ENCODE measurements around the gene ME1. TPM values are rescaled to one million over a fixed set of nuclear protein-coding genes. Genes with fewer than 3 reads are reported as not detected.

ME1 gene
- total RNA-seq, 1 experiment from 2014 or later = 131 TPM

DNA sequence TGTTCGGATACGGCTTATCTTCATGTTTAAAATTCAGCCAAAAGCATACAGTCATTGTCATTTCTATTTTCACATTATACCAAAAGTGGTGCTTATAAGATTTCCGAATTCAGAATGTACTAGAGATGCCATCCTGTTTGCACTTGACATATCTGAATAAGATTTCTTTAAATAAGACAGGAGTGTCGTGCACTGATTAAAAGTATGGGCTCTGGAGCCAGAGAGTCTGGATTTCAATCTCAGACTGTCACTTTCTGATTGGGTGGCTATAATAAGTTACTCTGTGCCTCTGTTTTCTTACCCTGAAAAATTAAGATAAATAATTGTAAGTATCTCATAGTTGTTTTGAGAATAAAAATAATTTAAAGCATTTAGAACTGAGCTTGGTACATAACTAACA, 144.9 kb downstream of the ME1 start:
- Histone ChIP-seq H3K4me1 (no peaks in the 10 kb centered on the region), H3K9me3 (no peaks in the 10 kb centered on the region; the same call in 1 of the 2 replicates), H3K4me3 (ENCODE audit: low read depth, low read length) (no peak overlapping the region), H3K27me3 (replicated peaks; ENCODE audit: control insufficient read depth, insufficient read depth, low read length) (no peaks in the 10 kb centered on the region), H3K36me3 (ENCODE audit: control insufficient read depth, insufficient read depth, low read length) (no peaks in the 10 kb centered on the region)
- no peak for DNase-seq
- no peak for TF ChIP-seq CTCF (IDR thresholded peaks at IDR 0.05; ENCODE audit: insufficient read depth in 1 of 2, low read depth in 1 of 2, low read length in 1 of 2, severe bottlenecking in 1 of 2, unreplicated experiment in 1 of 2)
- ChIA-PET POLR2A (no interaction called here), CTCF (no interaction called here)
- peaks cover 84% of the 10 kb centered on the region for H3K36me3 Mint-ChIP-seq (ENCODE audit: insufficient read depth, unreplicated experiment)
- no peaks in the 10 kb centered on the region for H3K9me3 Mint-ChIP-seq (ENCODE audit: unreplicated experiment)
- BruUV-seq (replicated peaks) = no TSS peak
- H3K4me1 Mint-ChIP-seq (ENCODE audit: low read depth, unreplicated experiment) = no peaks in the 10 kb centered on the region
- H3K27me3 Mint-ChIP-seq (ENCODE audit: insufficient read depth, unreplicated experiment) = no peaks in the 10 kb centered on the region
- intact Hi-C loops (cut with micrococcal nuclease; ENCODE audit: unreplicated experiment) = loop anchor here (10.0 kb wide), 1 partner anchor 229 kb away; the partner anchor contains the start of gene PRSS35
- H3K4me3 Mint-ChIP-seq (ENCODE audit: unreplicated experiment) = no peak overlapping the region
- no peak overlapping the region for H3K27ac Mint-ChIP-seq (ENCODE audit: unreplicated experiment)

DNA sequence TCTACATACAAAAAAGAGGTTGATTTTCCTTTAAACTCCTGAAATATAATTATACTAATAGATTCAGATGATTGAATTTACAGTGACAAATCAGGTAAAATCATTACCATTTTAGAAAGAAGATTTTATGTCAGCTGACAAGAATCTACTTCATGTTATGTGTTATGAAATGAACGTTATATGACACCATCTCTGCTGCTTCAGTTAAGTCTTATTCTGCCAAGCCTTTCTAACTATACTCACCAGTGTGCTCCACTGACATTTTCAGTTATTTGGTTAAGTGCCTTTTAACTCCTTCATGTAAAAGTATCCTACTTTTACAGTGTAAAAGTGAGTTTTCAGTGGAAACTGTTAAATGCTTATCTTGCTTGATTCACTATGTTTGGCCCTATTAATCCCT, 157.3 kb downstream of the ME1 start:
- ChIA-PET POLR2A (no interaction called here), CTCF (no interaction called here)
- DNase-seq = no peak
- intact Hi-C loops (cut with micrococcal nuclease; ENCODE audit: unreplicated experiment) = no loop called here
- no peaks in the 10 kb centered on the region for H3K27me3 ChIP-seq (replicated peaks; ENCODE audit: control insufficient read depth, insufficient read depth, low read length)
- no peak overlapping the region for H3K4me3 ChIP-seq (ENCODE audit: low read depth, low read length)
- BruUV-seq (replicated peaks) = no TSS peak
- TF ChIP-seq CTCF (IDR thresholded peaks at IDR 0.05; ENCODE audit: insufficient read depth in 1 of 2, low read depth in 1 of 2, low read length in 1 of 2, severe bottlenecking in 1 of 2, unreplicated experiment in 1 of 2) = no peak
- no peaks in the 10 kb centered on the region for H3K4me1 Mint-ChIP-seq (ENCODE audit: low read depth, unreplicated experiment)
- no peaks in the 10 kb centered on the region for H3K4me1 ChIP-seq
- H3K36me3 Mint-ChIP-seq (ENCODE audit: insufficient read depth, unreplicated experiment) = peaks cover 40% of the 10 kb centered on the region
- H3K4me3 Mint-ChIP-seq (ENCODE audit: unreplicated experiment) = no peak overlapping the region
- H3K27me3 Mint-ChIP-seq (ENCODE audit: insufficient read depth, unreplicated experiment) = no peaks in the 10 kb centered on the region
- H3K36me3 ChIP-seq (ENCODE audit: control insufficient read depth, insufficient read depth, low read length) = no peaks in the 10 kb centered on the region
- H3K9me3 Mint-ChIP-seq (ENCODE audit: unreplicated experiment) = no peaks in the 10 kb centered on the region
- H3K9me3 ChIP-seq = no peaks in the 10 kb centered on the region
- no peak overlapping the region for H3K27ac Mint-ChIP-seq (ENCODE audit: unreplicated experiment)

- Histone ChIP-seq H3K4me3 (ENCODE audit: low read depth, low read length) (no peak overlapping the region), H3K4me1 (no peaks in the 10 kb centered on the region), H3K9me3 (no peaks in the 10 kb centered on the region), H3K27me3 (replicated peaks; ENCODE audit: control insufficient read depth, insufficient read depth, low read length) (no peaks in the 10 kb centered on the region), H3K36me3 (ENCODE audit: control insufficient read depth, insufficient read depth, low read length) (no peaks in the 10 kb centered on the region)
- Mint-ChIP-seq H3K4me1 (ENCODE audit: low read depth, unreplicated experiment) (no peaks in the 10 kb centered on the region), H3K36me3 (ENCODE audit: insufficient read depth, unreplicated experiment) (peaks cover 36% of the 10 kb centered on the region), H3K27ac (ENCODE audit: unreplicated experiment) (no peak overlapping the region), H3K27me3 (ENCODE audit: insufficient read depth, unreplicated experiment) (no peaks in the 10 kb centered on the region), H3K9me3 (ENCODE audit: unreplicated experiment) (no peaks in the 10 kb centered on the region), H3K4me3 (ENCODE audit: unreplicated experiment) (no peak overlapping the region)
- ChIA-PET CTCF (no interaction called here), POLR2A (no interaction called here)
- no TSS peak for BruUV-seq (replicated peaks)
- intact Hi-C loops (cut with micrococcal nuclease; ENCODE audit: unreplicated experiment) = no loop called here
- no peak for DNase-seq
- no peak for TF ChIP-seq CTCF (IDR thresholded peaks at IDR 0.05; ENCODE audit: insufficient read depth in 1 of 2, low read depth in 1 of 2, low read length in 1 of 2, severe bottlenecking in 1 of 2, unreplicated experiment in 1 of 2)
These were observed 159.7 kb downstream of the ME1 start for GRCh38 chr6:83270971-83271719.
